Vagina (tissue), 2 donors: Measurements from ENCODE around the gene SLC25A18. TPM values are rescaled to one million over a fixed set of nuclear protein-coding genes. Genes with fewer than 3 reads are reported as not detected.

ENCODE experiments used
- DNase-seq, 2 donors: peaks; one replicate each; pipeline ENCODE4 v3.0.0-alpha.2; 2017; ENCODE audit errors: extremely low spot score in 2 of 2
- H3K27ac ChIP-seq: fragments of 200-600 bp; sonication (generic); one replicate; pipeline ENCODE4 v1.5.1; 2019
- H3K27me3 ChIP-seq: fragments of 200-600 bp; sonication (generic); one replicate; pipeline ENCODE4 v1.5.1; 2019
- H3K36me3 ChIP-seq, 2 donors: fragments of 200-600 bp; sonication (generic); one replicate each; pipeline ENCODE4 v1.5.1; 2017 to 2019
- H3K4me1 ChIP-seq: fragments of 200-600 bp; sonication (generic); one replicate; pipeline ENCODE4 v1.5.1; 2019
- H3K4me3 ChIP-seq, 2 donors: fragments of 200-600 bp; sonication (generic); 1 replicate in 1 of 2; 2 replicates in 1 of 2; pipeline ENCODE4 v1.5.1; 2016 to 2019
- H3K9me3 ChIP-seq: fragments of 200-600 bp; sonication (generic); one replicate; pipeline ENCODE4 v1.5.1; 2019
- POLR2A ChIP-seq, 2 donors: fragments of 450-650 bp; IDR thresholded peaks; one replicate each; pipeline ENCODE4 v1.6.1; 2017; ENCODE audit warnings: antibody characterized with exemption in 2 of 2, mild to moderate bottlenecking in 2 of 2, moderate library complexity in 2 of 2
- POLR2AphosphoS5 ChIP-seq, 2 donors: sonication (generic); formaldehyde crosslinking; IDR thresholded peaks; one replicate each; pipeline ENCODE4 v1.9.0; 2017; ENCODE audit warnings: antibody characterized with exemption in 2 of 2, mild to moderate bottlenecking in 2 of 2, low read depth in 1 of 2; ENCODE audit not compliant: insufficient read depth in 1 of 2
- intact Hi-C: fragments of 100-400 bp; cut with DNase I; formaldehyde crosslinking; loops from one replicate; pipeline ENCODE4 v1.15.1; 2023
- total RNA-seq: library from RNA; depleted of rRNA; stranded (reverse); fragments of >200 nt; gene quantifications from one replicate; pipeline ENCODE4 v1.2.3, GENCODE V29; 2016
- TF ChIP-seq, protein P1 (sequence below), 3 experiments: fragments of 450-650 bp in 2 of 3; fragments of 200-600 bp in 1 of 3; sonication (generic) in 1 of 3; IDR thresholded peaks; one replicate each; pipeline ENCODE4 v1.5.1; 2017 to 2019; ENCODE audit warnings: antibody characterized with exemption in 3 of 3, mild to moderate bottlenecking in 2 of 3, moderate library complexity in 2 of 3

SLC25A18 gene
- total RNA-seq, 1 donor from 2014 or later: 5.9 TPM

DNA sequence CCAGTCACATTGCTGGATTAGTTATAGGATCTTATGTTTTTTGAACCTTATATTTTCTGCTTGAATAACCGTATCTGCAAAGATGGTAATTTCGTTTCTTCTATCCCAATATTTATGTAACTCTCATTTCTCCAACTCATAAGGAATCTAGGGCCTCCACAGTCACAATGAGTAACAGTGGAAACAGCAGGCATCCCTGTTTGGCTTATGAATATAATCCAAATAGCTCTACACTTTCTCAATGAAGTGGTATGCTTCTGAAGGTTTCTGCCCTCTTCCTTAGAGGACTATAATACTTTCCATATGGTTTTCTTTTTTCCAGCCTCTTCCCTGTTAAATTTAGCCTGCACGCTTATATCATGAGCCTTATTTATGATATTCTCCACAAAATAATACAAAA is 48.8 kb downstream of the SLC25A18 start:
- intact Hi-C loops: no loop called here
- H3K4me1 ChIP-seq: no peaks in the 10 kb centered on the region
- H3K27me3 ChIP-seq: no peaks in the 10 kb centered on the region
- TF ChIP-seq, protein P1, sequence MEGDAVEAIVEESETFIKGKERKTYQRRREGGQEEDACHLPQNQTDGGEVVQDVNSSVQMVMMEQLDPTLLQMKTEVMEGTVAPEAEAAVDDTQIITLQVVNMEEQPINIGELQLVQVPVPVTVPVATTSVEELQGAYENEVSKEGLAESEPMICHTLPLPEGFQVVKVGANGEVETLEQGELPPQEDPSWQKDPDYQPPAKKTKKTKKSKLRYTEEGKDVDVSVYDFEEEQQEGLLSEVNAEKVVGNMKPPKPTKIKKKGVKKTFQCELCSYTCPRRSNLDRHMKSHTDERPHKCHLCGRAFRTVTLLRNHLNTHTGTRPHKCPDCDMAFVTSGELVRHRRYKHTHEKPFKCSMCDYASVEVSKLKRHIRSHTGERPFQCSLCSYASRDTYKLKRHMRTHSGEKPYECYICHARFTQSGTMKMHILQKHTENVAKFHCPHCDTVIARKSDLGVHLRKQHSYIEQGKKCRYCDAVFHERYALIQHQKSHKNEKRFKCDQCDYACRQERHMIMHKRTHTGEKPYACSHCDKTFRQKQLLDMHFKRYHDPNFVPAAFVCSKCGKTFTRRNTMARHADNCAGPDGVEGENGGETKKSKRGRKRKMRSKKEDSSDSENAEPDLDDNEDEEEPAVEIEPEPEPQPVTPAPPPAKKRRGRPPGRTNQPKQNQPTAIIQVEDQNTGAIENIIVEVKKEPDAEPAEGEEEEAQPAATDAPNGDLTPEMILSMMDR (IDR thresholded peaks at IDR 0.05): no peak
- TF ChIP-seq POLR2A (IDR thresholded peaks at IDR 0.05) (no peak), POLR2AphosphoS5 (IDR thresholded peaks at IDR 0.05; ENCODE audit: insufficient read depth in 1 of 2, low read depth in 1 of 2) (no peak)
- H3K36me3 ChIP-seq: peaks cover 5 to 53% of the 10 kb centered on the region in 2 donors
- no peak overlapping the region for H3K27ac ChIP-seq
- DNase-seq: no peak
- no peaks in the 10 kb centered on the region for H3K9me3 ChIP-seq
- no peak overlapping the region for H3K4me3 ChIP-seq

DNA sequence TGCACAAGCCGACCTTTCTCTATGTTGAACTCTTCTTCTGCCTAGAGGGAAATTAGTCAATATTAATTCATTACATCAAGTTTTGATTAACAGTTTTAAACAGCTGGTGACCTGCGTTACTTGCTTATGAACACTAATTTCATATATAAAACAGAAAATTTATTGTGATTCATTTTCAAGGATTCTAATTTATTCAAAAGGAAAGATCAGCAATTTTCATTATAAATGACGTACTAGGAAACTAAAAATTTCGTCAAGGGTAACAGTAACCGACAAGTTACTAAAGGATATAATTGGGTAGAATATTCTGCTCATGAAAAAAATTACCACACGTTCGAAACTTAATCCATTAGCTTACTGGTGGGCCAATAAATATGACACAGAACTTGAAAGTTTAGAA is 50.0 kb downstream of the SLC25A18 start:
- no peak for DNase-seq
- intact Hi-C loops: no loop called here
- Histone ChIP-seq H3K36me3 (peaks cover 5 to 54% of the 10 kb centered on the region in 2 donors), H3K27me3 (no peaks in the 10 kb centered on the region), H3K9me3 (no peaks in the 10 kb centered on the region), H3K4me3 (no peak overlapping the region), H3K27ac (no peak overlapping the region), H3K4me1 (no peaks in the 10 kb centered on the region)
- no peak for TF ChIP-seq POLR2A (IDR thresholded peaks at IDR 0.05)
- TF ChIP-seq, protein P1 (IDR thresholded peaks at IDR 0.05): no peak
- TF ChIP-seq POLR2AphosphoS5 (IDR thresholded peaks at IDR 0.05; ENCODE audit: insufficient read depth in 1 of 2, low read depth in 1 of 2): no peak

DNA sequence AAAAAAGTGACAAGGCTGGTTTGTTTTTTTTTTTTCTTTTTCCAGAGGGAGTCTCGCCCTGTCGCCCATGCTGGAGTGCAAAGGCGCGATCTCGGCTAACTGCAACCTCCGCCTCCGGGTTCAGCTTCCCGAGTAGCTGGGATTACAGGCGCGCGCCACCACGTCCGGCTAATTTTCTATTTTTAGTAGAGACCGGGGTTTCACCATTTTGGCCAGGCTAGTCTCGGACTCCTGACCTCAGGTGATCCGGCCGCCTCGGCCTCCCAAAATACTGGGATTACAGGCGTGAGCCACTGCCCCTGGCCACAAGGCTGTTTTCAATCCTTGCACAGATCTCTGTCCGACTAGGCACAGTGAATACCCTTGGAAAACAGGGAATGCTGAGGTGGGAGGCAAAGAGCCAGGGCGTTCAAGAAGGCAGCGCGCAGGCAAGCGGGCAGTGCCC is 64.7 kb downstream of the SLC25A18 start:
- Histone ChIP-seq H3K4me1 (peaks cover 35% of the 10 kb centered on the region), H3K27ac (peak overlapping the region; percentile 93), H3K9me3 (no peaks in the 10 kb centered on the region), H3K36me3 (no peaks in the 10 kb centered on the region), H3K4me3 (peak overlapping the region; percentile 86 to 90), H3K27me3 (no peaks in the 10 kb centered on the region)
- TF ChIP-seq POLR2AphosphoS5 (IDR thresholded peaks at IDR 0.05; ENCODE audit: insufficient read depth in 1 of 2, low read depth in 1 of 2): no peak
- no peak for TF ChIP-seq POLR2A (IDR thresholded peaks at IDR 0.05)
- TF ChIP-seq, protein P1 (IDR thresholded peaks at IDR 0.05): no peak
- DNase-seq: peak in 1 of 2 donors; percentile 91
- intact Hi-C loops: loop anchor here (5.0 kb wide), 1 partner anchor 56 kb away; no protein-coding TSS in a partner anchor

DNA sequence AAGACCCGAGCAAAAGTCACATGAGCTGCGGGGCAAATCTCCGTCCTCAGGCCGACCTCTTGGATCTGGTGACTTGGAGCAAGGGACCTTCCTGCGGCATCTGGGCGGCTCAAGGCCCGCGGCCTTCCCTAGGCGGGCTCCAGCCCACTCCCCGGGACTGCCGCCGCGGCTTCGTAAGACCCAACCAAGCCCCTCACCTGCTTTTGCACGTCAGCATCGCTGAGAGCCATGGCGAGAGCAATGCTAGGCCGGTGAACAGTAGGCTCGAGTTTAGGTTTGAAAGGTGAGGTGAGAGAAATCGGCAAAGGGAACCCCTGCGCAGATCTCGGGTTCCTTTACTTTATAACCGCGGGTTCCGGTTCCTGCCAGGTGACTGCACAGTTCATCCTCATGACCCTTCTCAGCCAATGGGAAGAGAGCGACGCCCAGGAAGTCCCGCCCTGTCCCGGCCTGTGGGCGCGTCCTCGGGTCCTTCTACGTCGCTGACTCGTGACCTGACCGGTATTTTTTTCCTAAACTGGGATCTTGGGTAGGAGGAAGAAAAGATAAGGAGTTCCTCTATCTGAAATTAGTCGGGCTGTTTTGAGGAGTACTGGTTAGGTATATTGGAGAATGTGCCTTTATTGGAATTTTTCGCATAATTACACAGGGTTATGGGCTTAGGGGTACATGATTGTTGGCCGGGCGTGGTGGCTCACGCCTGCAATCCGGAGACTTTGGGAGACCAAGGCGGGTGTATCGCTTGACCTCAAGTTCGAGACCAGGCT is 65.3 kb downstream of the SLC25A18 start, which contains the start of gene ATP6V1E1:
TSS of gene ATP6V1E1 (minus strand) at position 344 of the 767 bp plus-strand sequence. CDS start at position 230, 114 bp downstream.
- intact Hi-C loops: loop anchor here (5.0 kb wide), 1 partner anchor 56 kb away; no protein-coding TSS in a partner anchor
- TF ChIP-seq POLR2AphosphoS5 (IDR thresholded peaks at IDR 0.05; ENCODE audit: insufficient read depth in 1 of 2, low read depth in 1 of 2): peak; percentile 95 to 100
- peak in 1 of 2 donors; percentile 71 for TF ChIP-seq POLR2A (IDR thresholded peaks at IDR 0.05)
- TF ChIP-seq, protein P1 (IDR thresholded peaks at IDR 0.05): no peak
- peaks cover 36% of the 10 kb centered on the region for H3K4me1 ChIP-seq
- peak; percentile 97 to 99 for DNase-seq
- H3K27ac ChIP-seq: peak within 1 kb of the TSS; percentile 93
- H3K27me3 ChIP-seq: no peaks in the 10 kb centered on the region
- H3K4me3 ChIP-seq: peak within 1 kb of the TSS; percentile 86 to 90
- no peaks in the 10 kb centered on the region for H3K36me3 ChIP-seq
- no peaks in the 10 kb centered on the region for H3K9me3 ChIP-seq

DNA sequence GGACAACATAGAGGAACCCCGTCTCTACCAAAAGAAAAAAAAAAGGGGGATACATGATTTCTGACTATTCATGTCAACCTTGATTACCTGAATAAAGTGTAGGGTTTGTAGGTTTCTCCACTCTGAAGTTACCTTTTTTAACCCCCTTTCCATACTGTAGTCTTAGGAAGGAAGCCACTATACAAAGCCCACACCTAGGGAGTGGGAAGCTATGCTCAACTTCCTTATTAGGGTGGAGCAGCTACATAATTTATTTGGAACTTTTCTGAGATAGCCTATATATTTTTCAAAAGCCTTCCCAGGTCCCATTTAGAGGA is 65.8 kb downstream of the SLC25A18 start:
- Histone ChIP-seq H3K36me3 (no peaks in the 10 kb centered on the region), H3K9me3 (no peaks in the 10 kb centered on the region), H3K4me1 (peaks cover 40% of the 10 kb centered on the region), H3K4me3 (peak overlapping the region; percentile 86 to 90), H3K27me3 (no peaks in the 10 kb centered on the region), H3K27ac (peak overlapping the region; percentile 93)
- TF ChIP-seq, protein P1 (IDR thresholded peaks at IDR 0.05): no peak
- no peak for TF ChIP-seq POLR2A (IDR thresholded peaks at IDR 0.05)
- DNase-seq: no peak
- intact Hi-C loops: loop anchor here (5.0 kb wide), 1 partner anchor 57 kb away; no protein-coding TSS in a partner anchor
